ENCODE data around the gene SMAP1. TPM values are rescaled to one million over a fixed set of nuclear protein-coding genes. Genes with fewer than 3 reads are reported as not detected.

The SMAP1 gene
- total RNA-seq, 2 donors from 2014 or later = 13.7 to 26.0 TPM

GRCh38 chr6:70652216-70652615 is 15.5 kb upstream of the SMAP1 start:
- H3K4me3 ChIP-seq = no peak overlapping the region
- H3K4me1 ChIP-seq (ENCODE audit: control insufficient read depth in 1 of 2, low read depth in 2 of 2) = no peaks in the 10 kb centered on the region
- H3K9me3 ChIP-seq = no peaks in the 10 kb centered on the region
- TF ChIP-seq, protein P1, sequence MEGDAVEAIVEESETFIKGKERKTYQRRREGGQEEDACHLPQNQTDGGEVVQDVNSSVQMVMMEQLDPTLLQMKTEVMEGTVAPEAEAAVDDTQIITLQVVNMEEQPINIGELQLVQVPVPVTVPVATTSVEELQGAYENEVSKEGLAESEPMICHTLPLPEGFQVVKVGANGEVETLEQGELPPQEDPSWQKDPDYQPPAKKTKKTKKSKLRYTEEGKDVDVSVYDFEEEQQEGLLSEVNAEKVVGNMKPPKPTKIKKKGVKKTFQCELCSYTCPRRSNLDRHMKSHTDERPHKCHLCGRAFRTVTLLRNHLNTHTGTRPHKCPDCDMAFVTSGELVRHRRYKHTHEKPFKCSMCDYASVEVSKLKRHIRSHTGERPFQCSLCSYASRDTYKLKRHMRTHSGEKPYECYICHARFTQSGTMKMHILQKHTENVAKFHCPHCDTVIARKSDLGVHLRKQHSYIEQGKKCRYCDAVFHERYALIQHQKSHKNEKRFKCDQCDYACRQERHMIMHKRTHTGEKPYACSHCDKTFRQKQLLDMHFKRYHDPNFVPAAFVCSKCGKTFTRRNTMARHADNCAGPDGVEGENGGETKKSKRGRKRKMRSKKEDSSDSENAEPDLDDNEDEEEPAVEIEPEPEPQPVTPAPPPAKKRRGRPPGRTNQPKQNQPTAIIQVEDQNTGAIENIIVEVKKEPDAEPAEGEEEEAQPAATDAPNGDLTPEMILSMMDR (IDR thresholded peaks at IDR 0.05) = no peak
- no peaks in the 10 kb centered on the region for H3K36me3 ChIP-seq
- ATAC-seq (ENCODE audit: insufficient number of reproducible peaks, low FRiP score, low read depth) = no peak
- no peak overlapping the region for H3K27ac ChIP-seq
- DNase-seq (ENCODE audit: low spot score) = no peak
- no peaks in the 10 kb centered on the region for H3K27me3 ChIP-seq (replicated peaks; ENCODE audit: insufficient read depth)

- no peak for ATAC-seq (ENCODE audit: insufficient number of reproducible peaks, low FRiP score, low read depth)
- TF ChIP-seq, protein P1 (IDR thresholded peaks at IDR 0.05) = no peak
Measured at GRCh38 chr6:70657706-70658105, 10.0 kb upstream of the SMAP1 start.

DNA sequence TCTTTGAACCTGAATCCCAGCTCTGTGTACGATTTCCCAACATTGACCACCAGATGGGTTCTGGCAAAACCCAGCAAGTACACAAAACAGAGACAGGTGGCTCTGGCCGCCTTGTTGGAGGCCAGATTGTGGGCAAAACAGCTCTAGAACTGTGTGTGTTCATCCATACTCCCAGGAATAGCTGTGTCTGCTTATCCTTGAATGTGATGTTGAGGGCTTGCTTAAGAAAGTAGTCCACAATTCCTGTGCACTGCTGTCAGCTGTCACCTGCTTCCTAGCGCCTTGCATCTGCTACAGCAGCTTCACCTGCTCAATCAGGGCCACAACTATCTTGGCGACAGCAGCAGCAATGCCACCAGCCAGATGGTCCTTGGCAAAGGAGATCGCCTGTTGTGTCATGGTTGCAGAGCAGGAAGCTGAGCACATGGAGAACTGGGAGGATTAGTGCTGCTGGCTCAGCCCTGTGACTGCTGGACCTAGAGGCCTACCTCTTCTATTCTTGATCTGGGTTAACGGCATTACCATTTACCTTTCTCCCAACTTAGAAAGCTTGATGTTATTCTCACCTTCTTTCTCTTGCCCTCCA is 3.7 kb upstream of the SMAP1 start:
- no peaks in the 10 kb centered on the region for H3K36me3 ChIP-seq
- DNase-seq (ENCODE audit: low spot score) (no peak), ATAC-seq (ENCODE audit: insufficient number of reproducible peaks, low FRiP score, low read depth) (no peak)
- no peak overlapping the region for H3K4me3 ChIP-seq
- no peak overlapping the region for H3K27ac ChIP-seq
- no peaks in the 10 kb centered on the region for H3K9me3 ChIP-seq
- peaks cover 4 to 12% of the 10 kb centered on the region in 2 donors for H3K4me1 ChIP-seq (ENCODE audit: control insufficient read depth in 1 of 2, low read depth in 2 of 2)
- H3K27me3 ChIP-seq (replicated peaks; ENCODE audit: insufficient read depth) = no peaks in the 10 kb centered on the region
- TF ChIP-seq, protein P1 (IDR thresholded peaks at IDR 0.05) = no peak

More at GRCh38 chr6:70657706-70658105, 10.0 kb upstream of the SMAP1 start:
- no peaks in the 10 kb centered on the region for H3K4me1 ChIP-seq (ENCODE audit: control insufficient read depth in 1 of 2, low read depth in 2 of 2)
- H3K4me3 ChIP-seq = no peak overlapping the region
- no peaks in the 10 kb centered on the region for H3K36me3 ChIP-seq
- H3K27ac ChIP-seq = no peak overlapping the region
- H3K27me3 ChIP-seq (replicated peaks; ENCODE audit: insufficient read depth) = no peaks in the 10 kb centered on the region
- no peak for DNase-seq (ENCODE audit: low spot score)
- H3K9me3 ChIP-seq = no peaks in the 10 kb centered on the region

DNA sequence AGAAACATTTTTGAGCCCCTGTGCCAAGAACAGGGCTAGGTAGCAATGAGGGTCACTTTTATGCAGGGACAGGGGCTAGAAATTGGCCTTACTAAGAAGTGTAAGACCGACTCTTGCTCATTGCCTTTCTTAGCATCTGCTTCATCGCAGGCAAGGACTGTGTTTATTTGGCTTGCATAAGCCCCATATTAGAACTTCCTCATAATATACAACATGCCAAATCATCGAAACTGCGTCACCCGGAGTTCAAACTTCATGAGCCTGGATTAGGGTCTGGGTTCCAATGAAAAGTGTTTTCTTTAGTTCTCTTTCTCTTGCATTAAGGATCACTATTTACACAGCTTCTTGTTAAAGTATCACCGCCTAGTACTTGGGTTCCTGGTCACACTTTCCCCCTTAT is 977 bp upstream of the SMAP1 start:
- no peaks in the 10 kb centered on the region for H3K36me3 ChIP-seq
- peaks cover 9 to 26% of the 10 kb centered on the region in 2 donors for H3K4me1 ChIP-seq (ENCODE audit: control insufficient read depth in 1 of 2, low read depth in 2 of 2)
- H3K27me3 ChIP-seq (replicated peaks; ENCODE audit: insufficient read depth) = no peaks in the 10 kb centered on the region
- H3K4me3 ChIP-seq = peak overlapping the region; percentile 90
- H3K27ac ChIP-seq = peak overlapping the region; percentile 76 to 89
- H3K9me3 ChIP-seq = no peaks in the 10 kb centered on the region
- ATAC-seq (ENCODE audit: insufficient number of reproducible peaks, low FRiP score, low read depth) = no peak
- no peak for DNase-seq (ENCODE audit: low spot score)
- TF ChIP-seq, protein P1 (IDR thresholded peaks at IDR 0.05) = no peak

DNA sequence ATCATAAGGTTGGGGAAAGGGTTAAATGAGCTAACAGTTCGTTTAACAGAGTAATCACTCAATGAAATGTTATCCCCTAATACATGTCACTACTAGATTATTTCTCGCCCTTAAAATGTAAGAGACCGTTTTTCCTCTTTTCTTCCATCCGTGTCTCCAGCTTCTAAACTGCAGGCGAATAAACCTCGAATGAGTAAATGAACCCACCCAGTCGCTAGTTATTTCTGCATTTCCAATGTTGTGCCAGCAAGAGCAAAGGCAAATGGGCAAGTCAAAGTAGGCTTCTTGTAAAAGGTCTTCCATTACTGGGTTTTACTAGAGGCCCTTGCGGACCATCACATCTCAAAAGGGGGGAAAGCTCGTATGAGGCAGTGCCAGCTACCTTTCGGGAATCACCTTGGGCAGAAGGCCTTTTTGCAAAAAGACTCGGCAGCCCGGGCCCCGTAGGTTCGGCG is 400 bp upstream of the SMAP1 start:
- TF ChIP-seq, protein P1 (IDR thresholded peaks at IDR 0.05) = no peak
- H3K4me1 ChIP-seq (ENCODE audit: control insufficient read depth in 1 of 2, low read depth in 2 of 2) = peaks cover 9 to 26% of the 10 kb centered on the region in 2 donors
- no peaks in the 10 kb centered on the region for H3K27me3 ChIP-seq (replicated peaks; ENCODE audit: insufficient read depth)
- no peaks in the 10 kb centered on the region for H3K36me3 ChIP-seq
- no peaks in the 10 kb centered on the region for H3K9me3 ChIP-seq
- H3K27ac ChIP-seq = peak overlapping the region; percentile 76 to 89
- H3K4me3 ChIP-seq = peak overlapping the region; percentile 90
- DNase-seq (ENCODE audit: low spot score) (no peak), ATAC-seq (ENCODE audit: insufficient number of reproducible peaks, low FRiP score, low read depth) (peak; percentile 6)
